Measurements from ENCODE around the gene TNPO1.
"Not testable (repeated sequence)": the region's sequence is repeated elsewhere in the genome, so short reads cannot be mapped to it uniquely, and the experiment has no call there.

Gene TNPO1

DNA sequence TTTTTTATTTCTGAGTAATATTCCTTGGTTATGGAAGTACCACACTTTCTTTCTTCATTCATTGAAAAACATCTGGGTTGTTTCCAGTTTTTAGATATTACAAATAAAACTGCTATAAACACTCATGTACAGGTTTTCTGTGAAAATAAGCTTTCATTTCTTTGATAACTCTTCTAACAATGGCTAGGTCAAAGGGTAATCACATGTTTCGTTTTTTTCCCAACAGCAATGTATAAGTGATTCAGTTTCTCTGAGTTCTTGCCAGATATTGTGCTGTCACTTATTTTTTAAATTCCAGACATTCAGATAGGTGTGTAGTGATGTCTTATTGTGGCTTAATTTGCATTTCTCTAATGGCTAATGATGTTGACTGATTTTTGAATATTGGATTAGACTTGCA is 16.7 kb upstream of the TNPO1 start:
- DNase-seq (ENCODE audit: low spot score) = no peak
- in situ Hi-C loops (cut with MboI; ENCODE audit: low pct_unique_long_range_greater_than_20kb, low sequenced_read_pairs, unreplicated experiment) = loop anchor here (25.0 kb wide), 2 partner anchors 187 to 437 kb away; no protein-coding TSS in a partner anchor
- TF ChIP-seq, protein P1, sequence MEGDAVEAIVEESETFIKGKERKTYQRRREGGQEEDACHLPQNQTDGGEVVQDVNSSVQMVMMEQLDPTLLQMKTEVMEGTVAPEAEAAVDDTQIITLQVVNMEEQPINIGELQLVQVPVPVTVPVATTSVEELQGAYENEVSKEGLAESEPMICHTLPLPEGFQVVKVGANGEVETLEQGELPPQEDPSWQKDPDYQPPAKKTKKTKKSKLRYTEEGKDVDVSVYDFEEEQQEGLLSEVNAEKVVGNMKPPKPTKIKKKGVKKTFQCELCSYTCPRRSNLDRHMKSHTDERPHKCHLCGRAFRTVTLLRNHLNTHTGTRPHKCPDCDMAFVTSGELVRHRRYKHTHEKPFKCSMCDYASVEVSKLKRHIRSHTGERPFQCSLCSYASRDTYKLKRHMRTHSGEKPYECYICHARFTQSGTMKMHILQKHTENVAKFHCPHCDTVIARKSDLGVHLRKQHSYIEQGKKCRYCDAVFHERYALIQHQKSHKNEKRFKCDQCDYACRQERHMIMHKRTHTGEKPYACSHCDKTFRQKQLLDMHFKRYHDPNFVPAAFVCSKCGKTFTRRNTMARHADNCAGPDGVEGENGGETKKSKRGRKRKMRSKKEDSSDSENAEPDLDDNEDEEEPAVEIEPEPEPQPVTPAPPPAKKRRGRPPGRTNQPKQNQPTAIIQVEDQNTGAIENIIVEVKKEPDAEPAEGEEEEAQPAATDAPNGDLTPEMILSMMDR (IDR thresholded peaks at IDR 0.05; ENCODE audit: extremely low read depth, insufficient read depth, missing control alignments) = no peak

DNA sequence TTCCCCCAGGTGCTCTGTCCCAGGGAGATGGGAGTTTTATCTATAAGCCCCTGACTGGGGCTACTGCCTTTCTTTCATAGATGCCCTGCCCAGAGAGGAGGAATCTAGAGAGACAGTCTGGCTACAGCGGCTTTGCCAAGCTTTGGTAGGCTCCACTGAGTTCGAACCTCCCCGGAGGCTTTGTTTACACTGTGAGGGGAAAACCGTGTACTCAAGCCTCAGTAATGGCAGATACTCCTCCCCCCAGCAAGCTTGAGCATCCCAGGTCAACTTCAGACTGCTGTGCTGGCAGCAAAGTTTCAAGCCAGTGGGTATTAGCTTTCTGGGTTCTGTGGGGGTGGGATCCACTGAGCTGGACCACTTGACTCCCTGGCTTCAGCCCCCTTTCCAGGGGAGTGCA is 7.8 kb upstream of the TNPO1 start:
- in situ Hi-C loops (cut with MboI; ENCODE audit: low pct_unique_long_range_greater_than_20kb, low sequenced_read_pairs, unreplicated experiment) = loop anchor here (25.0 kb wide), 2 partner anchors 196 to 446 kb away; no protein-coding TSS in a partner anchor
- not testable (repeated sequence) for DNase-seq (ENCODE audit: low spot score)

DNA sequence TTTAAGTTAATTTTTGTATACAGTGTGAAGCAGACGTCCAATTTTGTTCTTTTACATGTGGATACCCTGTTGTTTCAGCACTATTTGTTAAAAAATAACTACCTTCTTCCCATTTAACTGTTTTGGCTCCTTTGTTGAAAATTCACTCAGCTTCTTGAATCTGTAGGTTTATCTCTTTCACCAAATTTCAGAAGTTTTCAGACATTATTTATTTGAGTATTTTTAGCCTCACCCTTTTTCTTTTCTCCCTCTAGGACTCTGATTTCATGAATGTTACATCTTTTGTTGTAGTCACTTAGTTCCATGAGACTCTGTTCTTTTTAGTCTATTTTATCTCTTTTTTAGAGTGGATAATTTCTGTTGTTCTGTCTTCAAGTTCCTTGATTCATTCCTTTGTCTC is 4.6 kb upstream of the TNPO1 start:
- in situ Hi-C loops (cut with MboI; ENCODE audit: low pct_unique_long_range_greater_than_20kb, low sequenced_read_pairs, unreplicated experiment) = loop anchor here (25.0 kb wide), 2 partner anchors 200 to 450 kb away; no protein-coding TSS in a partner anchor
- TF ChIP-seq, protein P1 (IDR thresholded peaks at IDR 0.05; ENCODE audit: extremely low read depth, insufficient read depth, missing control alignments) = no peak
- DNase-seq (ENCODE audit: low spot score) = no peak

- in situ Hi-C loops (cut with MboI; ENCODE audit: low pct_unique_long_range_greater_than_20kb, low sequenced_read_pairs, unreplicated experiment) = loop anchor here (25.0 kb wide), 2 partner anchors 200 to 450 kb away; no protein-coding TSS in a partner anchor
- DNase-seq (ENCODE audit: low spot score) = no peak
- TF ChIP-seq, protein P1 (IDR thresholded peaks at IDR 0.05; ENCODE audit: extremely low read depth, insufficient read depth, missing control alignments) = no peak
These were observed 4.0 kb upstream of the TNPO1 start for GRCh38 chr5:72812488-72812887.

- no peak for DNase-seq (ENCODE audit: low spot score)
- in situ Hi-C loops (cut with MboI; ENCODE audit: low pct_unique_long_range_greater_than_20kb, low sequenced_read_pairs, unreplicated experiment) = loop anchor here (25.0 kb wide), 2 partner anchors 202 to 452 kb away; no protein-coding TSS in a partner anchor
- TF ChIP-seq, protein P1 (IDR thresholded peaks at IDR 0.05; ENCODE audit: extremely low read depth, insufficient read depth, missing control alignments) = no peak
These were observed 2.4 kb upstream of the TNPO1 start for GRCh38 chr5:72814104-72814503.

- in situ Hi-C loops (cut with MboI; ENCODE audit: low pct_unique_long_range_greater_than_20kb, low sequenced_read_pairs, unreplicated experiment) = loop anchor here (25.0 kb wide), 2 partner anchors 203 to 453 kb away; no protein-coding TSS in a partner anchor
- TF ChIP-seq, protein P1 (IDR thresholded peaks at IDR 0.05; ENCODE audit: extremely low read depth, insufficient read depth, missing control alignments) = no peak
- DNase-seq (ENCODE audit: low spot score) = no peak
These were observed 1.6 kb upstream of the TNPO1 start for GRCh38 chr5:72814864-72815263.

DNA sequence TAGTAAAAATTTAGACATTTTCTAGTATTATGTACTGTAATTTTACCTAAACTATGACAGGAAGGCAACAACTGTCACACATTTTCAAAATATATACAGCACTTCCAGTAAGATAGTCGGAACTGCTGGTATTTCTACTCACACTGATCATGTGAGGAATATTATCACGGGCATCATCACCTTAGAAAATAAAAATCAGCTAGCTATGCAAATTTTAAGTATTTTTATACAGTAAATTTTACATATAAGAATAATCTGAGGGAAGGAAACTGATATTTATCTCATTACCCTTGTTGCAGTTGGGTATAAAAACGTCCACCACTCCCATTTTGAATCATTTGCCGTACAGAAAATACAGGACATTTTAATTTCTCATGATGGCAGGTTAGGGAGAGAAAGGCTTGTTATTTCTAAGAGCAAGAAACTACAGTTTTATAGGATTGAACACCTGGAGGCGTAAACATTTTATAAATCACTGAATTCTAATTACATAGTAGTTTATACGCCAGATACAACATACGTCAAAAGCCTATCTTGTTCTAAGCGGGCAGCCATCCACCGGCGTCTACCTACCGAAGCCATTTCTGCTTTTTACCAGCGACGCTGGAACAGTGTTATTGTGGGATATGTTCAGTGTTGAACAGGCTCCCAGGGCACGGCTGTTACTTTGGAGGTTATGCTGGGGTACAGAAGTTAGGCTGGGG is 729 bp upstream of the TNPO1 start:
- in situ Hi-C loops (cut with MboI; ENCODE audit: low pct_unique_long_range_greater_than_20kb, low sequenced_read_pairs, unreplicated experiment) = loop anchor here (25.0 kb wide), 2 partner anchors 203 to 453 kb away; no protein-coding TSS in a partner anchor
- TF ChIP-seq, protein P1 (IDR thresholded peaks at IDR 0.05; ENCODE audit: extremely low read depth, insufficient read depth, missing control alignments) = no peak

More for the DNA sequence above, 729 bp upstream of the TNPO1 start:
- no peak for DNase-seq (ENCODE audit: low spot score)

Data from GM13977 (cell line).